OCI-LY1 (cell line): ENCODE data around the gene UTP3.

Experiments
- H2AFZ ChIP-seq: fragments of 200-600 bp; sonication (generic), shearing (Covaris generic); 2 replicates; pipeline ENCODE4 v1.6.0; 2014; ENCODE audit warnings: antibody characterized with exemption, mild to moderate bottlenecking, low read length
- H3F3A ChIP-seq: fragments of 200-600 bp; sonication (generic), shearing (Covaris generic); 2 replicates; pipeline ENCODE4 v1.6.0; 2014; ENCODE audit warnings: mild to moderate bottlenecking, antibody characterized with exemption, low read length, moderate library complexity; ENCODE audit not compliant: insufficient read depth
- H3K27ac ChIP-seq: fragments of 200-600 bp; sonication (generic); 2 replicates; pipeline ENCODE4 v1.5.1; 2014; ENCODE audit warnings: low read length, mixed run types, mild to moderate bottlenecking, low read depth; ENCODE audit not compliant: poor library complexity, severe bottlenecking
- H3K27me3 ChIP-seq: fragments of 200-600 bp; sonication (generic); 2 replicates; pipeline ENCODE4 v1.6.0; 2014; ENCODE audit warnings: antibody characterized with exemption, mild to moderate bottlenecking, low read length, moderate library complexity; ENCODE audit not compliant: insufficient read depth
- H3K36me3 ChIP-seq: fragments of 200-600 bp; sonication (generic); 2 replicates; pipeline ENCODE4 v1.6.1; 2014; ENCODE audit warnings: mild to moderate bottlenecking, antibody characterized with exemption, low read length, moderate library complexity, mixed read lengths; ENCODE audit not compliant: insufficient read depth
- H3K4me1 ChIP-seq: fragments of 200-600 bp; sonication (generic); 2 replicates; pipeline ENCODE4 v1.5.1; 2014; ENCODE audit warnings: mild to moderate bottlenecking, low read length, moderate library complexity; ENCODE audit not compliant: insufficient read depth, severe bottlenecking
- H3K4me2 ChIP-seq: fragments of 200-600 bp; sonication (generic), shearing (Covaris generic); 2 replicates; pipeline ENCODE4 v1.6.1; 2014; ENCODE audit warnings: low read length
- H3K4me3 ChIP-seq: fragments of 200-600 bp; sonication (generic); 2 replicates; pipeline ENCODE4 v1.5.1; 2014; ENCODE audit warnings: low read length, low read depth, mild to moderate bottlenecking, mixed read lengths; ENCODE audit not compliant: poor library complexity, severe bottlenecking
- H3K79me2 ChIP-seq: fragments of 200-600 bp; shearing (Covaris generic); 2 replicates; pipeline ENCODE4 v1.6.1; 2016; ENCODE audit warnings: mixed run types, low read length, mixed read lengths; ENCODE audit not compliant: insufficient read depth
- H3K9ac ChIP-seq: fragments of 200-600 bp; sonication (generic), shearing (Covaris generic); 2 replicates; pipeline ENCODE4 v1.6.1; 2014; ENCODE audit warnings: mild to moderate bottlenecking, low read length, mixed read lengths
- H3K9me2 ChIP-seq: fragments of 200-600 bp; sonication (generic), shearing (Covaris generic); 2 replicates; pipeline ENCODE4 v1.6.1; 2014; ENCODE audit warnings: low read depth, mild to moderate bottlenecking, low read length, mixed read lengths
- H3K9me3 ChIP-seq: fragments of 200-600 bp; shearing (Covaris generic); 2 replicates; pipeline ENCODE4 v1.6.1; 2014; ENCODE audit warnings: low read length, mixed read lengths
- H4K20me1 ChIP-seq: fragments of 200-600 bp; sonication (generic), shearing (Covaris generic); 2 replicates; pipeline ENCODE4 v1.6.0; 2016; ENCODE audit warnings: mild to moderate bottlenecking, low read length; ENCODE audit not compliant: insufficient read depth
- CTCF ChIP-seq: fragments of 200-600 bp; sonication (generic), shearing (Covaris generic); IDR thresholded peaks from 2 replicates; pipeline ENCODE4 v1.5.1; 2017; ENCODE audit warnings: mild to moderate bottlenecking, antibody characterized with exemption, low read length, moderate library complexity, mixed read lengths
- EZH2 ChIP-seq: fragments of 200-600 bp; sonication (generic), shearing (Covaris generic); IDR thresholded peaks from 2 replicates; pipeline ENCODE4 v1.8.0; 2017; ENCODE audit warnings: borderline replicate concordance, mixed run types, mild to moderate bottlenecking, antibody characterized with exemption, low read length, moderate library complexity, mixed read lengths

The UTP3 gene

DNA sequence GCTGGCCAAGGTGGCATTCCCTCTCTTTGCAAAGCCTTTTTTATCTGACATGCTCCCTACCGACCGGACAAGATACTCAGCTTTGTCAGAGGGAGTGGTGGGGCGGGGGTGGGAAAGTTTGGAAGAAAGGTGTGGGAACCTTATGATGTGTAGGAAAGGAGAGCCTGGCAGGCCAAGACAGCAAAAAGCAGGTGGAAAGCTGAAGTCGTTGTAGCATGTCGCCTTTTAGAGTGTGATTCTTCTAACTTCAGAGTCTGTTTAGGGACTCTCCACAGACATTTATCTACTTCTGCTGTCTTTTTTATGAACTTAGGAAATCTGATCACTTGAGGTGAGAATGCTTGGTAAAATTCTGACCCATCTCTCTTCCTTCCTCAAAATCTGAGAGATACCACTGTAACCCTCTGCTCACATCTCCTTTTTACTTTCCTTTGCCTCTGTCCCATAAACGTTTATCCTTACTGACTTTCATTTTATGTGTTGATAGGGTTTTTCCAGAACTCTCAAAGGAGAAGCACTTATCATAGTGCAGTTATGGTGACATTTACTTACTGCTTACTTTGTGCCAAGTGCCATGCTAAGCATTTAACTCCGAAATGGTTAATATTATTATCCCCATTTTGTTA lies 25.2 kb downstream of the UTP3 start:
- H3K27ac ChIP-seq: peak overlapping the region; percentile 80
- peak overlapping the region; percentile 64 for H3K4me2 ChIP-seq
- no peak overlapping the region for H2AFZ ChIP-seq
- no peaks in the 10 kb centered on the region for H4K20me1 ChIP-seq
- H3K79me2 ChIP-seq: peaks cover 77% of the 10 kb centered on the region
- no peaks in the 10 kb centered on the region for H3K9me3 ChIP-seq
- no peaks in the 10 kb centered on the region for H3F3A ChIP-seq
- H3K36me3 ChIP-seq: no peaks in the 10 kb centered on the region
- peak overlapping the region; percentile 20; the same call in 1 of the 2 replicates for H3K9ac ChIP-seq
- H3K9me2 ChIP-seq: no peaks in the 10 kb centered on the region
- TF ChIP-seq EZH2 (no peak), CTCF (no peak)
- H3K4me3 ChIP-seq: peak overlapping the region; percentile 41
- peaks cover 85% of the 10 kb centered on the region for H3K4me1 ChIP-seq
- no peaks in the 10 kb centered on the region for H3K27me3 ChIP-seq

- peak overlapping the region; percentile 64 for H3K4me2 ChIP-seq
Measured at GRCh38 chr4:70714079-70714887, 26.0 kb downstream of the UTP3 start.

GRCh38 chr4:70715097-70715496 lies 26.8 kb downstream of the UTP3 start:
- H3F3A ChIP-seq: no peaks in the 10 kb centered on the region
- H3K79me2 ChIP-seq: peaks cover 73% of the 10 kb centered on the region
- H3K4me3 ChIP-seq: peak overlapping the region; percentile 41
- no peaks in the 10 kb centered on the region for H4K20me1 ChIP-seq
- H3K27me3 ChIP-seq: no peaks in the 10 kb centered on the region
- no peaks in the 10 kb centered on the region for H3K9me2 ChIP-seq
- peak overlapping the region; percentile 64 for H3K4me2 ChIP-seq
- TF ChIP-seq CTCF (no peak), EZH2 (no peak)
- H3K9ac ChIP-seq: peak overlapping the region; percentile 4; the same call in 1 of the 2 replicates
- H3K27ac ChIP-seq: peak overlapping the region; percentile 80
- no peaks in the 10 kb centered on the region for H3K36me3 ChIP-seq
- H3K4me1 ChIP-seq: peaks cover 70% of the 10 kb centered on the region
- no peaks in the 10 kb centered on the region for H3K9me3 ChIP-seq
- no peak overlapping the region for H2AFZ ChIP-seq

More at GRCh38 chr4:70714079-70714887, 26.0 kb downstream of the UTP3 start:
- H4K20me1 ChIP-seq: no peaks in the 10 kb centered on the region
- H3K79me2 ChIP-seq: peaks cover 76% of the 10 kb centered on the region
- H3K27me3 ChIP-seq: no peaks in the 10 kb centered on the region
- no peaks in the 10 kb centered on the region for H3K36me3 ChIP-seq
- no peak overlapping the region for H2AFZ ChIP-seq
- no peaks in the 10 kb centered on the region for H3K9me2 ChIP-seq
- peak overlapping the region; percentile 41 for H3K4me3 ChIP-seq
- peaks cover 78% of the 10 kb centered on the region for H3K4me1 ChIP-seq
- no peaks in the 10 kb centered on the region for H3K9me3 ChIP-seq
- TF ChIP-seq CTCF: no peak
- TF ChIP-seq EZH2: no peak
- H3K9ac ChIP-seq: peak overlapping the region; percentile 20; the same call in 1 of the 2 replicates
- peak overlapping the region; percentile 80 for H3K27ac ChIP-seq
- no peaks in the 10 kb centered on the region for H3F3A ChIP-seq
